ENCODE measurements around the gene PSMB3.

DNA sequence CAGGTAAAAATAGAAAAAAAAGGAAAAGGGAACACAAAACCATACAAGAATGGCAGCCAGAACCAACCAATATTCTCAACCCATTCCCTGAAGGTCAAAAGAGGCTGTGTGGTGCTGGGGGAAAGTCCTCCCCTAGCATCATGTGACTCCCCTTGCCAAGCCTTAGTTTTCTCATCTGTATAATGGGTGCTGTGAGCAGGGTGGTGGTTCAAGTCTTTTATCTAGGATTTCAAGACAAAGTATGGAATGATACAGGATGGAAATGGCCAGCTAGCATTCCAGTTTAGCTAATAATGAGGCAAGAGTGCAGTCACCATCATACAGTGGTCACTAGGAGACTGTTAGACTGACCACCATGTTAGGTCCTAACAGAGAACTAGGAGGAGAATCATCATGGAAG, 20.7 kb downstream of the PSMB3 start:
- no peak for TF ChIP-seq POLR2AphosphoS5 (IDR thresholded peaks at IDR 0.05; ENCODE audit: low read depth, low read length)
- no peak for TF ChIP-seq POLR2A (IDR thresholded peaks at IDR 0.05; ENCODE audit: low read depth, low read length)

Measured in GM12892 (cell line).